ENCODE results near the gene NPR2. TPM values are rescaled to one million over a fixed set of nuclear protein-coding genes. Genes with fewer than 3 reads are reported as not detected.

The NPR2 gene
- total RNA-seq, 1 experiment from 2014 or later: 10.1 TPM

DNA sequence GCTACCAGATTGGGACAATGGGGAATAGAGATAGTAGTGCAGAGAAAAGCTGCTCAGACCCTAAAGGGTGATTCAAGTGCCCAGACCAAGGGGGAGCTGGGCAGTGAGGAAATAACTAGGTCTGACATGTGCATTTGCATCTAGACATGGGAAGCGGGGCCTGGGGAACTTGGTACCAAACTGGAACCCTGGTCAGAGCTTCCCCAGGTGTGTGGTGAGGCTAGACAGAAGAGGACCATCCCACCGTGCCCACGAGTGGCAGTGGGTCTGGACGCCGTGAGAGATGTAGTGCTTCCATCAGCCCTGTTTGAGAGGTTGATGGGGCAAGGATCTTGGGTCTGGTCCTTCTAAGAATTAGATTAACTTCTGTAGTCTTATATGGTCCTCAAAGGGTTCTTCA is 45.2 kb downstream of the NPR2 start (continued):
- TF ChIP-seq, protein P1, sequence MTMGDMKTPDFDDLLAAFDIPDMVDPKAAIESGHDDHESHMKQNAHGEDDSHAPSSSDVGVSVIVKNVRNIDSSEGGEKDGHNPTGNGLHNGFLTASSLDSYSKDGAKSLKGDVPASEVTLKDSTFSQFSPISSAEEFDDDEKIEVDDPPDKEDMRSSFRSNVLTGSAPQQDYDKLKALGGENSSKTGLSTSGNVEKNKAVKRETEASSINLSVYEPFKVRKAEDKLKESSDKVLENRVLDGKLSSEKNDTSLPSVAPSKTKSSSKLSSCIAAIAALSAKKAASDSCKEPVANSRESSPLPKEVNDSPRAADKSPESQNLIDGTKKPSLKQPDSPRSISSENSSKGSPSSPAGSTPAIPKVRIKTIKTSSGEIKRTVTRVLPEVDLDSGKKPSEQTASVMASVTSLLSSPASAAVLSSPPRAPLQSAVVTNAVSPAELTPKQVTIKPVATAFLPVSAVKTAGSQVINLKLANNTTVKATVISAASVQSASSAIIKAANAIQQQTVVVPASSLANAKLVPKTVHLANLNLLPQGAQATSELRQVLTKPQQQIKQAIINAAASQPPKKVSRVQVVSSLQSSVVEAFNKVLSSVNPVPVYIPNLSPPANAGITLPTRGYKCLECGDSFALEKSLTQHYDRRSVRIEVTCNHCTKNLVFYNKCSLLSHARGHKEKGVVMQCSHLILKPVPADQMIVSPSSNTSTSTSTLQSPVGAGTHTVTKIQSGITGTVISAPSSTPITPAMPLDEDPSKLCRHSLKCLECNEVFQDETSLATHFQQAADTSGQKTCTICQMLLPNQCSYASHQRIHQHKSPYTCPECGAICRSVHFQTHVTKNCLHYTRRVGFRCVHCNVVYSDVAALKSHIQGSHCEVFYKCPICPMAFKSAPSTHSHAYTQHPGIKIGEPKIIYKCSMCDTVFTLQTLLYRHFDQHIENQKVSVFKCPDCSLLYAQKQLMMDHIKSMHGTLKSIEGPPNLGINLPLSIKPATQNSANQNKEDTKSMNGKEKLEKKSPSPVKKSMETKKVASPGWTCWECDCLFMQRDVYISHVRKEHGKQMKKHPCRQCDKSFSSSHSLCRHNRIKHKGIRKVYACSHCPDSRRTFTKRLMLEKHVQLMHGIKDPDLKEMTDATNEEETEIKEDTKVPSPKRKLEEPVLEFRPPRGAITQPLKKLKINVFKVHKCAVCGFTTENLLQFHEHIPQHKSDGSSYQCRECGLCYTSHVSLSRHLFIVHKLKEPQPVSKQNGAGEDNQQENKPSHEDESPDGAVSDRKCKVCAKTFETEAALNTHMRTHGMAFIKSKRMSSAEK (CRISPR knock-in tag; IDR thresholded peaks at IDR 0.05; ENCODE audit: borderline replicate concordance): no peak
- no peak for TF ChIP-seq ZNF121 (CRISPR knock-in tag; IDR thresholded peaks at IDR 0.05)
- TF ChIP-seq MYBL2 (CRISPR knock-in tag; IDR thresholded peaks at IDR 0.05): no peak
- TF ChIP-seq ATF1 (CRISPR knock-in tag; IDR thresholded peaks at IDR 0.05): no peak

DNA sequence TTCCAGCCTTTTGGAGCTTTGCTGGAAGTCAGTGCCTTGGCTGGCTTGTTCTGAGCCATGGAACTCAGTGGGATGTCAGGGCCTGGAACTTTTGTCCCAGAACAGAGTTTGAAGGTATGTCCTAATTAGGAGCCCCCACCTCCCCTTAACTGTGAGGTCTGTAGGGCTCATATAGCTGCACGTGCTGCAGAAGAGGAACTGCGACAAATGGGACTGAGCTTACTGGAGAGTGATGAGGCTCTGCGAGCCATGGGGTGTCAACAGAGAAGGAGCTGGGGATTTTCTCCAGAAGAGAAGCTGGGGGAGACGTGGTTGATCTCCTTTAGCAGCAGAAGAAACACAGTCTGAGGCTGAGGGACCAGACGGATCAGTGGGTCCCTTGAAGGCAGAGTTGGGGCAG is 48.5 kb downstream of the NPR2 start:
- TF ChIP-seq GRHL2 (CRISPR knock-in tag; IDR thresholded peaks at IDR 0.05; ENCODE audit: insufficient replicate concordance, severe bottlenecking) (no peak), IRF1 (CRISPR knock-in tag; IDR thresholded peaks at IDR 0.05) (no peak), ESRRA (CRISPR knock-in tag; IDR thresholded peaks at IDR 0.05; ENCODE audit: borderline replicate concordance) (no peak)
- TF ChIP-seq, protein P2, sequence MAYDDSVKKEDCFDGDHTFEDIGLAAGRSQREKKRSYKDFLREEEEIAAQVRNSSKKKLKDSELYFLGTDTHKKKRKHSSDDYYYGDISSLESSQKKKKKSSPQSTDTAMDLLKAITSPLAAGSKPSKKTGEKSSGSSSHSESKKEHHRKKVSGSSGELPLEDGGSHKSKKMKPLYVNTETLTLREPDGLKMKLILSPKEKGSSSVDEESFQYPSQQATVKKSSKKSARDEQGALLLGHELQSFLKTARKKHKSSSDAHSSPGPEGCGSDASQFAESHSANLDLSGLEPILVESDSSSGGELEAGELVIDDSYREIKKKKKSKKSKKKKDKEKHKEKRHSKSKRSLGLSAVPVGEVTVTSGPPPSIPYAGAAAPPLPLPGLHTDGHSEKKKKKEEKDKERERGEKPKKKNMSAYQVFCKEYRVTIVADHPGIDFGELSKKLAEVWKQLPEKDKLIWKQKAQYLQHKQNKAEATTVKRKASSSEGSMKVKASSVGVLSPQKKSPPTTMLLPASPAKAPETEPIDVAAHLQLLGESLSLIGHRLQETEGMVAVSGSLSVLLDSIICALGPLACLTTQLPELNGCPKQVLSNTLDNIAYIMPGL (CRISPR knock-in tag; IDR thresholded peaks at IDR 0.05): no peak
- CTCF ChIA-PET: interaction anchor here (0.8 to 1.4 kb wide), 3 partner anchors 11 to 42 kb away, joined by 3 to 4 read pairs (median 4); partner anchors contain the start of genes FAM221B and TMEM8B
- peaks cover 25% of the 10 kb centered on the region for H3K27me3 Mint-ChIP-seq (ENCODE audit: low read depth)
- no peak for DNase-seq (ENCODE audit: low spot score)
- H3K36me3 Mint-ChIP-seq: no peaks in the 10 kb centered on the region
- POLR2A ChIA-PET: no interaction called here
- H3K4me3 Mint-ChIP-seq: no peak overlapping the region
- no peak overlapping the region; the same call in 1 of the 2 replicates for H3K27ac Mint-ChIP-seq
- no peak for ATAC-seq
- no peaks in the 10 kb centered on the region for H3K9me3 Mint-ChIP-seq
- H3K4me1 Mint-ChIP-seq: peaks cover 25% of the 10 kb centered on the region

GRCh38 chr9:35840881-35841644 is 49.7 kb downstream of the NPR2 start:
- CTCF ChIA-PET: interaction anchor here (1.1 to 1.2 kb wide), 2 partner anchors 41 to 85 kb away, joined by 3 to 6 read pairs; no protein-coding TSS in a partner anchor
- Mint-ChIP-seq H3K27ac (no peak overlapping the region), H3K4me3 (no peak overlapping the region), H3K9me3 (no peaks in the 10 kb centered on the region), H3K4me1 (peaks cover 32% of the 10 kb centered on the region), H3K36me3 (no peaks in the 10 kb centered on the region), H3K27me3 (ENCODE audit: low read depth) (peaks cover 31% of the 10 kb centered on the region)
- no peak for ATAC-seq
- TF ChIP-seq SMAD3 (CRISPR knock-in tag; IDR thresholded peaks at IDR 0.05; ENCODE audit: borderline replicate concordance): no peak
- DNase-seq (ENCODE audit: low spot score): no peak
- POLR2A ChIA-PET: interaction anchor here (0.5 kb wide), 1 partner anchor 1774 kb away, joined by 5 read pairs; no protein-coding TSS in a partner anchor

- Mint-ChIP-seq H3K9me3 (no peaks in the 10 kb centered on the region), H3K27ac (no peak overlapping the region), H3K4me1 (peaks cover 32% of the 10 kb centered on the region), H3K36me3 (no peaks in the 10 kb centered on the region), H3K4me3 (no peak overlapping the region), H3K27me3 (ENCODE audit: low read depth) (peaks cover 34% of the 10 kb centered on the region)
- ATAC-seq: no peak
- ChIA-PET POLR2A (interaction anchor here (0.5 kb wide), 1 partner anchor 1774 kb away, joined by 5 read pairs; no protein-coding TSS in a partner anchor), CTCF (interaction anchor here (1.1 to 1.2 kb wide), 2 partner anchors 41 to 86 kb away, joined by 3 to 6 read pairs; no protein-coding TSS in a partner anchor)
- TF ChIP-seq ZNF263 (CRISPR knock-in tag; IDR thresholded peaks at IDR 0.05; ENCODE audit: low read depth) (no peak), SMAD4 (CRISPR knock-in tag; IDR thresholded peaks at IDR 0.05) (no peak), ZBTB21 (CRISPR knock-in tag; IDR thresholded peaks at IDR 0.05; ENCODE audit: borderline replicate concordance) (no peak)
- TF ChIP-seq, protein P3, sequence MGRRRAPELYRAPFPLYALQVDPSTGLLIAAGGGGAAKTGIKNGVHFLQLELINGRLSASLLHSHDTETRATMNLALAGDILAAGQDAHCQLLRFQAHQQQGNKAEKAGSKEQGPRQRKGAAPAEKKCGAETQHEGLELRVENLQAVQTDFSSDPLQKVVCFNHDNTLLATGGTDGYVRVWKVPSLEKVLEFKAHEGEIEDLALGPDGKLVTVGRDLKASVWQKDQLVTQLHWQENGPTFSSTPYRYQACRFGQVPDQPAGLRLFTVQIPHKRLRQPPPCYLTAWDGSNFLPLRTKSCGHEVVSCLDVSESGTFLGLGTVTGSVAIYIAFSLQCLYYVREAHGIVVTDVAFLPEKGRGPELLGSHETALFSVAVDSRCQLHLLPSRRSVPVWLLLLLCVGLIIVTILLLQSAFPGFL (CRISPR knock-in tag; IDR thresholded peaks at IDR 0.05; ENCODE audit: borderline replicate concordance): no peak
- no peak for DNase-seq (ENCODE audit: low spot score)
These were observed 50.2 kb downstream of the NPR2 start for GRCh38 chr9:35841645-35841900.

Data from WTC11 (cell line).